SK-N-SH (cell line): ENCODE results near the gene PAK1.

Source experiments
- CHD2 ChIP-seq: fragments of 150-350 bp; IDR thresholded peaks from 2 replicates; pipeline ENCODE4 v1.6.1; 2018; ENCODE audit warnings: low read length; ENCODE audit not compliant: partially characterized antibody
- CTCF ChIP-seq: fragments of 200-600 bp; sonication (generic); IDR thresholded peaks from 2 replicates; pipeline ENCODE4 v1.6.1; 2017; ENCODE audit warnings: antibody characterized with exemption, mild to moderate bottlenecking, moderate library complexity
- ELF1 ChIP-seq: IDR thresholded peaks from 2 replicates; pipeline ENCODE4 v1.4.0; 2012
- EP300 ChIP-seq, 2 experiments: IDR thresholded peaks; 2 replicates each; pipeline versions ENCODE4 v1.4.0 to v1.6.1; 2012; ENCODE audit warnings: borderline replicate concordance in 1 of 2, low read depth in 1 of 2, low read length in 1 of 2
- EZH2phosphoT487 ChIP-seq: fragments of 200-600 bp; sonication (generic); IDR thresholded peaks from 2 replicates; pipeline ENCODE4 v1.6.1; 2017; ENCODE audit warnings: low read depth, mixed run types, mild to moderate bottlenecking, antibody characterized with exemption, moderate library complexity, borderline replicate concordance
- FOXM1 ChIP-seq: IDR thresholded peaks from 2 replicates; pipeline ENCODE4 v1.4.0; 2012; ENCODE audit warnings: low read depth, mild to moderate bottlenecking
- MAX ChIP-seq: IDR thresholded peaks from 2 replicates; pipeline ENCODE4 v1.4.0; 2012; ENCODE audit warnings: low read depth
- NRF1 ChIP-seq: IDR thresholded peaks from 2 replicates; pipeline ENCODE4 v1.6.1; 2012; ENCODE audit warnings: low read depth, mild to moderate bottlenecking, low read length
- RFX5 ChIP-seq: IDR thresholded peaks from 2 replicates; pipeline ENCODE4 v1.6.1; 2012; ENCODE audit warnings: mild to moderate bottlenecking, improper control_type of control experiment, low read length
- TAF1 ChIP-seq: IDR thresholded peaks from 2 replicates; pipeline ENCODE4 v1.6.1; 2012; ENCODE audit warnings: low read depth, mild to moderate bottlenecking, low read length, moderate library complexity, borderline replicate concordance
- TCF12 ChIP-seq: IDR thresholded peaks from 2 replicates; pipeline ENCODE4 v1.4.0; 2012
- USF1 ChIP-seq: IDR thresholded peaks from 2 replicates; pipeline ENCODE4 v1.4.0; 2012; ENCODE audit warnings: low read depth, borderline replicate concordance
- YY1 ChIP-seq: IDR thresholded peaks from 2 replicates; pipeline ENCODE4 v1.4.0; 2012; ENCODE audit warnings: low read depth, mild to moderate bottlenecking
- TF ChIP-seq, protein P1 (sequence below): IDR thresholded peaks from 2 replicates; pipeline ENCODE4 v1.4.0; 2012; ENCODE audit warnings: low read depth, borderline replicate concordance

DNA sequence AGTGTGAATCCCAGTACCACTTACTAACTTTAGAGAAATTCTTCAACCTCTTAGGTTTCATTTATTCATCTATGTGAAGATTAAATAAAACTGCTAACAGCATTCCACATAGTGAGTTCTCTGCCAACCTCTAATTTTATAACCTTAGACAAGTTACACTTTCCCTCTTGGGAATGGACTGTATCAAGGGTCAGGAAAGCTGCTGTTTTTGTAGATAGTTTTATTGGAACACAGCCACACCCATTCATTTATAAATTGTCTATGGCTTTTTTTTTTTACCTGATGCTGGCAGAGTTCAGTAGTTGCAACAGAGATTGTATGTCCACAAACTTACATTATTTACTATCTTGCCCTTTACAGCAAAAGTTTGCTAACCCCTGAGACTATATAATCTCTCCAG lies 81.1 kb downstream of the PAK1 start:
- TF ChIP-seq CTCF: no peak
- TF ChIP-seq USF1: no peak
- TF ChIP-seq FOXM1: no peak
- TF ChIP-seq RFX5: no peak
- TF ChIP-seq EP300 (IDR thresholded peaks at IDR 0.05; ENCODE audit: borderline replicate concordance in 1 of 2, low read depth in 1 of 2, low read length in 1 of 2): no peak
- no peak for TF ChIP-seq TAF1
- no peak for TF ChIP-seq ELF1
- TF ChIP-seq TCF12: no peak
- TF ChIP-seq MAX: no peak
- TF ChIP-seq, protein P1, sequence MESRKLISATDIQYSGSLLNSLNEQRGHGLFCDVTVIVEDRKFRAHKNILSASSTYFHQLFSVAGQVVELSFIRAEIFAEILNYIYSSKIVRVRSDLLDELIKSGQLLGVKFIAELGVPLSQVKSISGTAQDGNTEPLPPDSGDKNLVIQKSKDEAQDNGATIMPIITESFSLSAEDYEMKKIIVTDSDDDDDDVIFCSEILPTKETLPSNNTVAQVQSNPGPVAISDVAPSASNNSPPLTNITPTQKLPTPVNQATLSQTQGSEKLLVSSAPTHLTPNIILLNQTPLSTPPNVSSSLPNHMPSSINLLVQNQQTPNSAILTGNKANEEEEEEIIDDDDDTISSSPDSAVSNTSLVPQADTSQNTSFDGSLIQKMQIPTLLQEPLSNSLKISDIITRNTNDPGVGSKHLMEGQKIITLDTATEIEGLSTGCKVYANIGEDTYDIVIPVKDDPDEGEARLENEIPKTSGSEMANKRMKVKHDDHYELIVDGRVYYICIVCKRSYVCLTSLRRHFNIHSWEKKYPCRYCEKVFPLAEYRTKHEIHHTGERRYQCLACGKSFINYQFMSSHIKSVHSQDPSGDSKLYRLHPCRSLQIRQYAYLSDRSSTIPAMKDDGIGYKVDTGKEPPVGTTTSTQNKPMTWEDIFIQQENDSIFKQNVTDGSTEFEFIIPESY: no peak
- no peak for TF ChIP-seq EZH2phosphoT487
- TF ChIP-seq CHD2: no peak
- TF ChIP-seq NRF1: no peak
- TF ChIP-seq YY1: no peak
